ENCODE data around the gene NCAN.
"Not testable (repeated sequence)": the region's sequence is repeated elsewhere in the genome, so short reads cannot be mapped to it uniquely, and the experiment has no call there.

The NCAN gene

DNA sequence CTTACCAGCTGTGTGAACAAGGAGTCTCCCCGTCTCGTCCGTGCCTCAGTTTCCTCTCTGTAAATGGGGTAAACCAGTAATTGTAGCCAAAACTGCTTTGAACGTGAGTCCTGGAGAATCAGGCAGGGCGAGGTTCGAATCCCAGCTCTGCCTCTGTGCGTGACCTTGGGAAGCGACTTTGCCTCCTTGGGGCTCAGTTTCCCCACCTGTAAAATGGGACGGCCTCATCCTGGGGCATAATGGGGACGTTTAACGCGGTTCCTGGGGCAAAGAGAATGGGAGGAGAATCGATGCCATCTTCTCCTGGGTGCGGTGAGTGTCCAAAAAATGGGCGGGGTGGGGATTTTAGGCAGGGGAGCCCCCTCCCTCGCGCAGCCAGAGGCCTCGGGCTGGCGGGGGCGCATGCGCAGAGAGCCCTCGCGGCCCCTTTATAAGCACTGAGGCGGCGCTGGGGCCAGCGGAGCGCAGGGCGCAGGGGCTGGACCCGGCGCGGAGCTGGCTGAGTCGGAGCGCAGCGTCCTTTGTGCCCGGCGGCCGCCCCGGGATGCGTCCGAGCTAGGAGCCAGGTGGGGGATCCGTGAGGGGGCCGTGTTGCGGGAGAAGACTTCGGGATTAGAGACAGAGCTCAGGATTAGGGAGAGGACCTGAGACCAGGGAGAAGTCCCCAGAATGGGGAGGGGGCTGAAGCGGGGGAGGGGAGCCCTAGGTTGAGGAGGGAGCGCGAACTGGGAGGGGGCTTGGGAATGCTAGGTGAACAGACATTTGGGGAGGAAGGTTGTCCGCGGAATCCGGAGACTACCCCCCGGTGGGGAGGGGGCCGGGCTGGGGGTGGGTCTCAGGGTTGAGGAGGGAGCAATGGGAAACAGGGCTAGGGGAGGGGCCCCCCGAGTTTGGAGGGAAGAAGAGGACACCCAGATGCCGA is at the start of gene NCAN:
NCAN (plus strand) TSS at position 460 of the 922 bp plus-strand sequence. CDS start 4,996 bp downstream, outside the sequence.
- FAIRE-seq = no peak

DNA sequence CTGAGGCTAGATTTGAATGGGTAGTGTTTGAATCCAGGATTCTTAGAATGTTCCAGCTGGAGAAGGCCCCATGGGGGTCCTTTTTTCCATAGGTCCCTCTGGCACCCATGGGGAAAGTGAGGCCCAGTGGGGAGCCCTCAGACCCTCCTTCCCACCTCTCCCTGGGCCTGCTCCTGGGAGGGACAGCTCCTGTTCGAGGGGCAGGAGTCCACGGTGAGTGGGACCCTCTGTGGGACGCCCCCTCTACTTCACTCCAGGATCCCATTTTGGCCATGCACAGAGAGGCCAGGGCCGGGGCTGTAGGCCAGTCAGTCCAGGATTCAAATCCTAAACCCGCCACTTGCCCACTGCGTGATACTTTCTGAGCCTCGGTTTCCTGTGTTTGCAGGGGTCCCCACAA is 49.3 kb upstream of the NCAN start:
- FAIRE-seq = no peak

DNA sequence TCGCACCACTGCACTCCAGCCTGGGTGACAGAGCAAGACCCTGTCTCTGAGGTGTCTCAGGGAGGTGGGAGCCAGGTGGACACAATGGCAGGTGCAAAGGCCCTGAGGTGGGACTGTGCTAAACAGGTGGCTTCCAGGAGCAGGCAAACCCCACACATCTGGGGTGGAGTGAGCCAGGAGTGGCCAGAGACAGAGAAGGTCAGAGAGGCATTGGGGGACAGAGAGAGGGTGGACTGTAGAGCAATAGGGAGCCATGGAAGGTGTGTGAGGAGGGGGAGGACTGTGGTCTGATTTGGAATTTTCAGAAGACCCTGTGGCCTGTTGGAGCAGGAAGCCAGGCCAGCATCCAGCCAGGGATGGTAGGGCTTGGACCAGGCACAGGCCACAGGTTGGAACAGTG is 46.4 kb upstream of the NCAN start:
- no peak for FAIRE-seq

DNA sequence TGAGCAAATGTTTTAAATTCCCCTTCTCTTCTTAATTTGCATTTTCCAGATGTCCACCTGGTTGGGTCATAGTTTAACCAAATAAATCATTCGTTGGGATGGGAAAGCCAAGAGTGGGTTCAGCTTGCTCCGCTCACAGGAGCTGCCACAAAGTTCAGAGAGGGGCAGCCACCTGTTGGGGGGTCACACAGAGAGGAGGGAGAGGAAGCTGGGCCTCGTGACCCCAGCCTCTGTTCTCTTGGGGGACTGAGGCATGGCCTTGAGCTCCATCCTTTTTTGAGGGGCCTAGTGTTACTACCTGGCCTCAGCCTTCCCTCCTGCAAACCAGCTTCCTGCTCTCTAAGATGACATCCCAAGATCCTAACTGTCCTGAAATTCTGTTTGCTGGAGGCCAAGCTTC is 44.1 kb upstream of the NCAN start:
- FAIRE-seq = no peak

DNA sequence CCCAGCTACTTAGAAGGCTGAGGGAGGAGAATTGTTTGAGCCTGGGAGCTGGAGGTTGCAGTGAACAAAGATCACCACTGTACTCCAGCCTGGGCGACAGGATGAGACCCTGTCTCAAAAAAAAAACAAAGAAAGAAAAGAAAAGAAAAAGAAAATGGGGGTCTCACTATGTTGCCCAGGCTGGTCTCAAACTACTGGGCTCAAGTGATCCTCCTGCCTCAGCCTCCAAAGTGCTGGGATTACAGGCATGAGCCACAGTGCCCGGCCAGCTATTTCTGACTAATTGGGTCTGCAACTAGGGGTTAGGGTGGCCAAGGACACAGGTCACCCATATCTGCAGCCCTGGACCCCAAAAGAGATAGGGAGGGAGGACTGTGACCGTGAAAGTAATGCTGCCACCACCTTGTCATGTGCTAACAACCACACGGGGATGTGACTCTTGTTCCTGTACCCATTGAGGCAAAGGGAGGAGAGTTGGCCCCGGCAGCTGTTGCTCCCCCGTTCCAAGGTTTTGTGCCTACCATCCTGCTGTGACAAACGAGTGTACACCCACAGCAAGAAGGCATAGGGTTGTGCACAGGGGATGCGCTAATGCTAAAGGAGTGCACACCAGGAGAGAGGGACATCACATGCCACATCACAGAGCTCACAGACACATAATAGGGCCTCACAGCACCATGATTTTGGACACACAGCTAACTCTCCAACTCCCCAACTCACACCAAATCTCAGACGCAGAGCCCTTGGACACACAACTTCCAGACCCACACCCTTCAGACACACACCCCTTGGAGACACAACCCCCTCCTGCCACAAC is 42.3 kb upstream of the NCAN start:
- no peak for FAIRE-seq

DNA sequence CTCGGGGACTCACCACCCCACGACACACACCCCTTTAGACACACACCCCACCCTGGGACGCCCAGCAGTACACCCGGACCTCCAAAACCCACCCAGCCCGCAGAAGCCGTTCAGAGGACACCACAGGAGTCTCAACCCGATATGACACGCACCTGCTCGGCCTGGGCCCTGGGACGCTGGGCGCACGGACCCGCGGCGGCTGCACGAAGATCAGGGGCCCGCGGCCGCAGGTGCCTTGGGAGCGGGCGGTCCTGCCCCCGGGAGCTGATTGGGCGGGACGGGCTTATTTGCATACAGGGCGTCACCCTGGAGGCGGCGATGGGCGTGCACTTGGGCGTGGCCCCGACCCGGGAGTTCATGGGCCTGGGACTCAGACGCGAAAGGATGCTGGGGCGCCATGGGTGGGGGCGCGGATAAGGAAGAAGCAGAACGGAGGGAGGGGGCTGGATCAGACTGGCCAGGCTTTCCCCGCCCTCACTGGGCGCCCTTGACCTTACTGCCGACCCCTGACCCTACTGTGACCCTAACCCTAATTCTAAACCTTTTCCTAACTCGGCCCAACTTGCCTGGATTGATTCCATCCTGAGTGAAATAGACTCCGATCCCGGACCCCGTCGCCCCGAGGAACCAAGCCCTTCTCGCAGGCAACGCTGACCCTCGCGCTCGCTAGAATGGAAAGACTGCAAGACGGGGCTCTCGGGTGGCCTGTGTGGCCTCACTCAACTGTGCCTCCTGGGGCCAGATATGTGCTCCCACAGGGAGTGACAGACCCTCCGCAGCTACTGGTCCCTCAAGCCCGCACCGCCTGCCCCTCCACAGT is 41.5 kb upstream of the NCAN start, which contains the start of gene MEF2B:
MEF2B (minus strand) TSS at position 211 of the 820 bp plus-strand sequence. CDS start 19,528 bp downstream, outside the sequence.
- FAIRE-seq = no peak

DNA sequence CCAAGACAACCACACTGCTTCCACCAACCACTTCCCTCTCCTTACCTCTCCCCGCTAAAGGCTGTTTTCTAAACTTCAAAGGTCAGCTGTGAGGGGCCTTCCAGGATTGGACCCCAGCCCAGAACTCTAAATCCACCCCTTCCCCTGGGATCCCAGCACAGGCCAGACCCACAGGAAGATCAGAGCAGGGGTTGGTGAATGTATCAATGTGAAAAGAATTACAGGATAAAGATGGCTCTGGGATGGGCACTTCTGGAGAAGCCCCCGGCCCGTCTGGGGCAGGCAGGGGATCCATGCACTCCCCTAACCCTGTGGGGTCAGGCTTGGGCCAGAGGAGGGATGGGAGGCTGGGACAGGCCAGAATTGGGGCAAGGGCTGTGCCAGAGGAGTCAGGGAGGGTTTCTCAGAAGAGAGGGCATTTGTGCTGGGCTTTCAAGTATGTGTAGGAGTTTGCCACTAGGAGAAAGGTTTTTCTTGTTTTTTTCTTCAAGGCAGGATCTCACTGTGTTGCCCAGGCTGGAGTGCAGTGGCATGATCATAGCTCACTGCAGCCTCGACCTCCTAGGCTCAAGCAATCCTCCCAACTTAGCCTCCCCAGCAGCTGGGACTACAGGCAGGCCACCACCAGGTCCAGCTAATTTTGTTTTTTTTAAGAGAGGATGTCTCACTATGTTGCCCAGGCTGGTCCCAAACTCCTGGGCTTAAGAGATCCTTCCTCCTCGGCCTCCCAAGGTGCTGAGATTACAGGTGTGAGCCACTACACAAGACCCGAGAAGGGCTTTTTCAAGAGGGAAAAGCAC is 40.7 kb upstream of the NCAN start:
- no peak for FAIRE-seq

DNA sequence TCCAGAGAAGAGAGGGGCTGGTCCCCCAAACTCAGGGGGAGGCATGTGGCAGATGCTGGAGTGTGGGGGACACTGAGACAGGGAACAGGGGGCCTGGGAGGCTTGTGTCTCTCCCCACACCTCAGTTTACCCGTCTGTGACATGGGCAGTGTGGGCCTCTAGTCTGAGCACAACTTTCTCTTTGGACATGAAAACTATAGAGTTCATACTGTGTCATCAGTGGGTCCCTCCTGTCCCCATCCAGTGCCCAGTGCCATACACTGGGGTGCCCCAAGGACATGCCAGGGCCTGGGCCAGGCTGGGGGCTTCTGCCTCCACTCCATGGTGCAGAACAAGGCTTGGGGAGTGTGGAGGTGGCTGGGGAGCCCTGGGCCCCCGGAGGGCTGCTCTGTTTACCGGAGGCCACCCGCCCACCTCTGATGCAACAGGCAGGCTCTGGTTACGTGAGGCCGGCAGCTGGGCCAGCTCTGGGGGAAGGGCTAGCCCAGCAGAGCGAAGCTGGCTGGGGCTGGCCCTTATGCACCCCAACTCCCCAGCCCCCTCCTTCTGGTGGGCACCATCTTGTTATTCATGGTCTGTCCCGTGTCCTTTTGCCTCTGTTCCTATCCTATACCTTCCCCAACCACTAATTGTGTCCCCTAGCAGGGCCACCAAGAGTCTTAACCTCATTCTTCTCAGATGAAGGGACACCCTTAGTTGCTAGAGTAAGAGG is 39.8 kb upstream of the NCAN start:
- no peak for FAIRE-seq

DNA sequence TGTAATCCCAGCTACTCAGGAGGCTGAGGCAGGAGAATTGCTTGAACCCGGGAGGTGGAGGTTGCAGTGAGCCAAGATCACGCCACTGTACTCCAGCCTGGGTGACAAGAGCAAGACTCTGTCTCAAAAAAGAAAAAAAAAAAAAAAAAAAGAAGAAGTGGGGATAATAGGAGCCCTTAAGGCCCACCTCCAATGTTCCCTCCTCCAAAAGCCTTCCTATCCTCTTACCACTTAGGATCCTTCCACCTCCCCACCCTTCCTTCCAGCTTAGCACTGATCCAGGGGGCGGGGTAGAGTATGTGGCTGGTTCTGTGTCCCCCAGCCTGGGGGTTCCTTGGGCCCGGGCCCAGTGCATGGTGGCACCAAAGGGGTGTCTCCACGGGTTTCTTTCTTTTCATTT is 38.5 kb upstream of the NCAN start:
- not testable (repeated sequence) for FAIRE-seq

DNA sequence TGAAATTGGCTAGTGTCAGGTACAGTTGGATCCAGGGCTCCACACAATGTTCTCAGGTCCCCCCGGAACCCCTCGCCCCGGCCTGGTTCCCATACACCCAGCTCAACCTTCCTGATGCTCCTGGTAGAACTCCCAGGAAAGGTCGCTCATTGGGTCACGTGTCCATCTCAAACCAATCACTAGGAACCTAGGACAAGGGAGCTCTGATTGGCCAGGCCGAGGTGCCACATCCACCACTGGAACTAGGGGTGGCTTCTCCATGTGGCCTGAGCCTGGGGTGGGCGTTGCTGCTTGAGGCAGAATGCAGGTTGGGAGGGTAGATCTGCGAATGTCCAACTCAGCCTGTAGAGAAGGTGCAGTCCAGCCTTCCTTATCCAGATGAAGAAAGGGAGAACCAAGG is 34.8 kb upstream of the NCAN start:
- FAIRE-seq = no peak

DNA sequence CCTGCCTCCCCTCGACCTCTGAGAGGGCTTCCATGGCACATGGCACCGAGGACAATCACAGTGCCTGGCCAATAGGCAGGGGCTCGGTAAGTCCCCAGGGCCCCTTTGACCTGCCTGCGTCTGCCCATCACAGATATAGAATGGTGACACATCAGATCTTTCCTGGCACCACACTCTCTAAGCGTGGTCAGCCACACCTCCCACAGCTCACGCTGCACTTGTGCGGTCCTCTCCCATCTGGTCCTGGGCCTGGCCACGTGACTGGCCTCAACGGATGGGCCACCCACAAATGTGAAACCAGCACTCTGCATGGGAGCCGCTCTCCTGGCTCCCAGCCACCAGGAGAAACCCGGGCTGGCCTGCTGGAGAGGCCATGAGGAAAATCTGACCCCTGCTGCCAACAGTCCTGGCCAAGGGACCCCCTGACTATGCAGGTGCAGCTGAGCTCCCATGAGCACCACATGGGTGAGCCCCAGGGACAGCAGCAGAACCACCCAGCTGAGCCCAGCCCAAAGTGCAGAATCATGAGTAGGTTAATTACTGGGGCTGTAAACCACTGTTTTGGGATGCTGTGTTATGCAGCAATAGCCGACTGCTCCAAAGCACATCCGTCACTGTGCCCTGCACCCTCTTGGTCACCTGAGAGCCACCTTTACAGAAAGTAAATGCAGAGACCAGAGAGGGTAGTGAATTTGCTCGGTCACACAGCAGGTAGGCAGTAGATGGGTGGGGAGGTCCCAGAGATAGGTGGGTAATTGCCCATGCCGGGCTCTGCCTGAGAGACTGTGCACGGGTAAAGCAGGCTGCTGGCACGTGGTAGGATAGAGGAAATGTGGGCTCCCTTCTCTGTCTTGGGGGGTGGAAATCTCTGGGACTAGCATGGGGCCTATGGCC is 32.0 kb upstream of the NCAN start:
- FAIRE-seq = no peak

DNA sequence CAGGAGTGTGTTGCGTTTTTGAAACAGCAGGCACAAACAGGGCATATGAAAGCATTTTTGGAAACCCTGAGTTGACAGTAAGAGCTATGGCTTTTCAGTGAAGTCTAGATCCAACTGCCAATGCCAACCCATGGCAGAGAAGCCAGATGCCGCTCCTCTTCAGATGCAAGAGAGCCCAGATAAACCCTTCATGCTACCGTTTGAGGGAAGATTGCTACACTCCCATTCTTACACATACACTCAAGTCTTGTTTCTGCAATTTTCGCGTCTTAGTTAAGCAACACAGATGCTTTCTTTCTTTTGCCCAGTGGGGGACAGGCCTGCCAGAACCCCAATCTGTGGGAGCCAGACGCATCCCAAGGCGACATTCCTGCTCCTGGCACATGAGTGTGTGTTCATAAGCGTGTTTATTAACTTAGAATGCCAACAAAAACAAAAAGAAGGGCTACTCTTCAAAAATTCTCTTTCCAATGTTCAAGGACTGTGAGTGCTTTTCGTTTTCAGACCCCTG is 30.2 kb upstream of the NCAN start:
- FAIRE-seq = no peak

DNA sequence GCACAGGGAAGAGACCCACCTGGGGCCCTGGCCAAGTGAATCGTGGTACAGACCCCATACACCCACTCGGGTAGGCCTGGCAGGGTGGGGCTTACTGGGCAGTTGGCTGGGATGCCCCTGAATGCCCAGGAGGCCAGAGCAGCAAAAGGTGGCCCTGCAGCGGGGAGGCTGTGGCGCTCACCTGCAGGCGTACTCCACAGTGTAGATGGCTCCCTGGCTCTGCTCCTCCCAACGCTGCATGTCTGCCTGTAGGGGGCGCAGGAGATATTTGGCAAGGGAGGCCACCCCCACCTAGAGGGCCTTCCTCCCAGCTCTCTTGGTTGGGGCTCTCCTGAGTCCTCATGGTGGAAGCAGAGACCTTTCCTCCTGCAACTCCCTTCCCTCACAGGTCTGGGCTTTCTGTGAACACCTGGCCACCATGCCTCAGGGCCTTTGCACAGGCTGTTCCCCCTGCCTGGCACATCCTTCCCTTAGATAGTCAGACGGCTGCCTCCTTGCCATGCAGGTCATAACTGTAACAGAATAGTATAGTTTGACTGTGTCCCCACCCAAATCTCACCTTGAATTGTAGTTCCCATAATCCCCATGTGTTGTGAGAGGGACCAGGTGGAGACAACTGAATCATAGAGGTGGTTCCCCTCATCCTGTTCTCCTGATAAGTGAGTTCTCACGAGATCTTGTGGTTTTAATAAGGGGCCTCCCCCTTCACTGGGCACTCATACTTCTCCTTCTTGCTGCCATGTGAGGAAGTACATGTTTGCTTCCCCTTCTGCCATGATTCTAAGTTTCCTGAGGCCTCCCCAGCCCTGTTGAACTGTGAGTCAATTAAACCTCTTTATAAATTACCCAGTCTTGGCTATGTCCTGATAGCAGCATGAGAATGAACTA is 25.7 kb upstream of the NCAN start:
- FAIRE-seq = no peak

DNA sequence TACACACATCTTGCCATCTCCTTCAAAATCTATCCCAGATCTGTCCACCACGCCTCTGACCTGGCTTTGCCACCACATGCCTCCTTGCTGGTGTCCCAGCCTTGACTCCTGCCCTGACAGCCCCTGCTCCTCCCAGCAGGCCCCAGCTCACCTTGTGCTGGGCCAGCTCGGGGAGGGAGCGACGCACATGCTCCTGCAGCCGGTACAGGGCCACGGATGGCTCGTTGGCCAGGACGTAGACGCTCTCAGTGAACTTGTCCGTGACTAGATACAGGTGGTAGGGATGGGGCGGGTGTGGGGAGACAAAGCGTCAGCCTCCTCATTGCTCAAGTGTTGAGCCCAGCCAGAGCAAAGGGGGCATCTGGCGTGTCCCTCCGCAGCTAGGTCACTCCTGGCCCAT is 25.0 kb upstream of the NCAN start:
- FAIRE-seq = no peak

DNA sequence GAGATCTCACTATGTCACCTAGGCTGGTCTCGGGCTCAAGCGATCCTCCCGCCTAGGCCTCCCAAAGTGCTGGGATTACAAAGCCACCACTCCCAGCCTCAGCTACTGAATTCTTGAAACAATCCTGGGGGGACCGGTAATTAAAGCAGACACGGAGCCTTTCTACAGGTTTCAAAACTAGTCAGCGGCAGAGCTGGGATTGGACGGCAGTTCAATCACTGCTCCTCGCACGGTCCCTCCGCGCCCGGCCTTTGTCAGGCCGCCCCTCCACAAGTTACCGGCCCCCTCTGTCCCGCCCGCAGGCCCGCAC is 20.0 kb upstream of the NCAN start:
- no peak for FAIRE-seq

DNA sequence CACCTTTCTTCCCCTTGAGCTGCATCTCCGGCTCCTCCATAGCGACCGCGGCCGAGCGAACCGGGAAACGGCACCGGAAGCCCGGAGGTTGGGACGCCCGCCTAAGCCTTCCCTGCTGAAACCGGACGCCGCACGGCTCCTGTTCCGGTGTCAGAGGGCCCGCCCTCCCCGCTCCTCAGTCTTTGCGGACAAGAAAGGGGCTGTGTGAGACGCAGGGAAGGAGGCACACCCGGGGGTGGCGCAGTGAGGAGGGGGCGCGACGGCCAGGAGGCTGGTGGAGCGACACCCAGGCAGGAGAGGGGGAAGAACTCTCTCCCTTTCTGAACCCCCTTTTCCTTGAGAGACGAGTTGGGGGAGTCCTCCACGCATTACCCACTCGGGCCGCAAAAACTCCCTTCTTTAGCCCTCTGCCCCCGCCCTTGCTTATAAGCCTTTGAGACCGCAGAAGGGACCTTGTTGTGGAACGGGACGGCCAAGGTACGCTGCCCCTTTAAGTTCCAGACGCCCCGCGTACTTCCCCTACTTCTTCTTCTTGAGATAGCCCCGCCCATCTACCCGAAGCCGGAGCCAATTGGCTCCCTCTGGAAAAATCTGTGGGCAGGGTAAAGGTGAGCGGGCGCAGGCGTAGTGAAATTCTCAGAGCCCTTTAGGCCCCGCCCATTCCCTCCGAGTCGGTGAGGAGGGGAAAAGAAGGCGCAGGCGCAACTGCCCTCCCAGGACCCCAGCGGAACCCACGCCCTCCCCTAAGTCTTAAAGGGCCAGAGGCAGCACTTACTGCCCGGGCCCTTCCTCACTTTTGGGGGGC is 19.5 kb upstream of the NCAN start, which contains the start of the genes BORCS8 and RFXANK:
BORCS8 (minus strand) TSS at position 75 of the 805 bp plus-strand sequence; CDS start at position 40, 35 bp downstream.
RFXANK (plus strand) TSS at position 181 of the 805 bp plus-strand sequence. CDS start 1,689 bp downstream, outside the sequence.
- FAIRE-seq = peak; percentile 97

DNA sequence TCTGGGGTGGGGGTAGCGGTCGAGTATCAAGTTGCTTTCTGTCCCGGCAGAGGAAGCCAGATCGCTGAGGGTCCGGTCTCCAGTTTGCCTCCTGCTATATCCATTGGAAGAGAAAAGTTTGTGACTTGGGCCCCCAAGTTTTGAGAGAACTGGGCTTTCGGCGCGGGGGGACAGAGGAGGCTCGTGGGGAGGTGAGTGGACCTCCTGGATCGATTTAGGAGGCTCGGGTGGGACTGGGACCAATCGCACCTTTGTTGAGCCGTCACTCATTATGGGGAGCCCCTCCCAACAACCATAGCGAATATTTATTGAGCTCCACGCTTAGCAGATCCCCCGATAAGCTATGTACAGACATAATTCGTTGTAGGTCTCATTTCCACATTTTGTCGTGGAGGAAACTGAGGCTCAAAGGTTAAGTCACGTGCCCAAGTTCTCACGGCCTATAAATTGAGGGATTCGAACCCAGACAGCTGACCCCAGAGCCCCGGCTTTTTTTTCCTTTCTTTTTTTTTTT is 18.8 kb upstream of the NCAN start:
- no peak for FAIRE-seq

DNA sequence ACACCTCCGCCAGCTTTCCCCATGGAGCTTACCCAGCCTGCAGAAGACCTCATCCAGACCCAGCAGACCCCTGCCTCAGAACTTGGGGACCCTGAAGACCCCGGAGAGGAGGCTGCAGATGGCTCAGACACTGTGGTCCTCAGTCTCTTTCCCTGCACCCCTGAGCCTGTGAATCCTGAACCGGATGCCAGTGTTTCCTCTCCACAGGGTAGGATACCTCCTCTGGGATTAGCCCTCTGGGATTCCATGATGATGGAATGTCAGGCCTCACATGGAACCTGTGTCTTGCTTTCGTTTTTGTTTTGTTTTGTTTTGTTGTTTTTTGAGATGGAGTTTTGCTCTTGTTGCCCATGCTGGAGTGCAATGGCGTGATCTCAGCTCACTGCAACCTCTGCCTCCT is 17.8 kb upstream of the NCAN start:
- no peak for FAIRE-seq

Measured in TTC549 (cell line).